NAMALWA (cell line): ENCODE results near the gene NNT.
A peak's percentile ranks its signal among the peaks of the same experiment; 100 is the strongest.
"Not testable (repeated sequence)": the region's sequence is repeated elsewhere in the genome, so short reads cannot be mapped to it uniquely, and the experiment has no call there.

ENCODE experiments used
- DNase-seq: peaks from one replicate; pipeline ENCODE4 v3.0.0-alpha.2; 2015; ENCODE audit warnings: low spot score

Gene NNT

DNA sequence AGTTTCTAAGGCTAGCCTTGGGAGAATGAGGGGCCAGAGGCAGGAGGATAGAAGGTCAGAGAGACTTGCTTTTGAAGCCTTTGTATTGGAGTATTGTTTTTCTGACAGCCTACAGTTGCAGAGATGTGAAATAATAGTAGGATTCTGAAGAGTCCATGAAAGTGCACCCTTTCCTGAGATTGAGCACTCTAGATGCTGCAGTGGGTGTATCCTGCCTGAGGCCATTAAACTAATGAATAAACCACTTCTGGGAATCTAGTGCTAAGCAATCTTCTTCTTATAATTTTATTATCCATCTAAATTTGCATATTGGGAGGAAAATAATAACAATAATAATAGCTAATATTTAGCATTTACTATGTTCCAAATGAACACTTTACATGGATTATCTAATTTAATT lies 19.3 kb upstream of the NNT start:
- DNase-seq = no peak

DNA sequence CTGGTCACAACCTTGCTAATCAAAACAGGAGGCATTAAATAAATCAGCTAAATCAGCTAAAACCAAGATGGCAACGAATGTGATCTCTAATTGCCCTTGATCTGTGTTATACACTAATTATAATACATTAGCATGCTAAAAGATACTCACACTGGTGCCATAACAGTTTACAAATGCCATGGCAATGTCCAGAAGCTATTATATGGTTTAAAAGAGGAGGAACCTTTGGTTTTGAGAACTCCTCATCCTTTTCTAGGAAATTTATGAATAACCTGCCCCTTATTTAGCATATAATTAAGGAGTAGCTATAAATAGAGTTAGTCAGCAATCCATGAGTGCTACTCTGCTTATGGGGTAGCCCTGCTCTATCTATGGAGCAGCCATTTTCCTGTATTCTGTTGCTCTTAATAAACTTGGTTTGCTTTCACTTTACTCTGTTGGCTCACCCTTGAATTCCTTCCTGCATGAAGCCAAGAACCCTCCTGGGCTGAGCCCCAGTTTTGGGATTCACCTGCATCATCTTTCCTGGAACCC lies 18.7 kb upstream of the NNT start:
- DNase-seq = no peak

DNA sequence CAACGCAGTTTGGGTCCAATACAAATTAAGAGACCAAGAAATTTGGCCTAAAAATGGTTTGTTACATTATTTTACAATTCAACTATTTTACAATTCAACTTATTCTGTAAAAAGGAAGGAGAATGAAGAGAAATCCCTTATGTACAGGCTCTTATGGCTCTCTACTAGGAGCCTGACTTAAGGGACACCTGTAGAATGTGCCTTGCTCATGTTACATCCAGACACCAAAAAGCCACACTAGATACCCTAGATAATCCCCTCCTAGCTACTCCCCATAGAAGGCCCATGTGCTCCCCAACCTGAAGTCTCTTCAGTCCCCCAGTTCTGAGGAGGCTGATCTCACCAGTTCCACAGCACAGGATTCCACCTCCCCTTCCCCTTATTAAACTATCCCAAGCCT lies 14.1 kb upstream of the NNT start:
- DNase-seq = no peak

DNA sequence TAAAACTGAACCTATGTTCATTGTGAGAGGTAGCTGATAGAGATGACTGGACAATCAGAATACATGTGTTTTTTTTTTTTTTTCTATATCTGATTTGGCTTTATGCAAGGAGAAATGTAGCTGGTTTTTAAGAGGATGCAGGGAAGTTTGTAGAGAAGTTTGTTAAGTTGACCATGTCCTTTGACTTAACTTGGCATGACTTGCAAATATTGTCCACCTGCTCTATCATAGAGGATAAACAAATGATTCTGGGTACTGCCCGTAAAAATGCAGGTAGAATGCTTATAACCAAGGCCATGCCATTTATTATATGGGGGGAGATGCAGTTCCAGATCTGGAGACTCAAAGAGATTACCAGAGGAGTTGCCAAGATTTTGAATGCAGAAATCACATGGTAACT lies 13.7 kb upstream of the NNT start:
- no peak for DNase-seq

DNA sequence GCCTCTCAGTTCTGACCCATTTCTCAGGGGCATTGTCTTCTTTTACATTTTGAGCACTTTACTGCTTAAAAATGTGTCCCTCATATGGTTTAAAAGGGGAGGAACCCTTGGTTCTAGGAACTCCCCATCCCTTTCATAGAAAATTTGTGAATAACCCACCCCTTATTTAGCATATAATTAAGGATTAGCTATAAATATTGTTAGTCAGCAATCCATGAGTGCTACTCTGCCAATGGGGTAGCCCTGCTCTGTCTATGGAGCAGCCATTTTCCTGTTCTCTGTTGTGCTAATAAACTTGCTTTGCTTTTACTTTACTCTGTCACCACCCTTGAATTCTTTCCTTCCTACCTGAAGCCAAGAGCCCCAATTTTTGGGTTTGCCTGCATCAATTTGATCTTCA lies 12.3 kb upstream of the NNT start:
- DNase-seq = no peak

DNA sequence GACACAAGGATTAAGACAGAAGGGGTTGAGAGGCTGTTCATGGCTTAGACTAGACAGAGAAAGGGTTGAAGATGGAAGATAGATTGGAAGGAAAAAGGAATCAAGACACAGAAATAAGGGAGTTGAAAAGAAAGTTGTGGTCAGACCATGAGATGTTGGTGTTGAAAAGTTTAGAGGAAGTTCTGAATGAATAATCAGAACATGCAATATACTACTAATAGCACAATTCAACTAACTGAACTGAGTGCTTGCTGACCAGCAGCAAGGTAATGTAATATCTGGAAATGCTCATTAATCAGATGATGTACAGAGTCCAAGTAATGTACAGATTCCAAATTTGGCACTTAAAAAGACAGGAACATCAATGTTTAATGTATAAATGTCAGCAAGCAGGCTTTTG lies 10.6 kb upstream of the NNT start:
- no peak for DNase-seq

DNA sequence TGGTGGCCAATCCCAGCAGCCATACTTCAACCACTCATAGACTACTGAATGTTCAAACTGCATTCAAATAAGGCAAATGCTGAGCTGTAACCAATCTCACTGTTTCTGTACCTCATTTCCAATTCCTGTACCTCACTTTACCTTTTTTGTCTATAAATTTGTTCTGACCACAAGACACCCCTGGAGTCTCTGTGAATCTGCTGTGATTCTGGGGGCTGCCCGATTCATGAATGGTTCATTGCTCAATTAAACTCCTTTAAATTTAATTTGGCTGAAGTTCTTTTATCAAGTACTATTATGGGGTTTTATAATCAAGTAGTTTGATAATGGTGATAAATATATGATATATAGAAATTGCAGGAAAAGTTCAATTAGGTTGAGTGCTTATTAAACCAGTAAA lies 4.1 kb upstream of the NNT start:
- DNase-seq = not testable (repeated sequence)

DNA sequence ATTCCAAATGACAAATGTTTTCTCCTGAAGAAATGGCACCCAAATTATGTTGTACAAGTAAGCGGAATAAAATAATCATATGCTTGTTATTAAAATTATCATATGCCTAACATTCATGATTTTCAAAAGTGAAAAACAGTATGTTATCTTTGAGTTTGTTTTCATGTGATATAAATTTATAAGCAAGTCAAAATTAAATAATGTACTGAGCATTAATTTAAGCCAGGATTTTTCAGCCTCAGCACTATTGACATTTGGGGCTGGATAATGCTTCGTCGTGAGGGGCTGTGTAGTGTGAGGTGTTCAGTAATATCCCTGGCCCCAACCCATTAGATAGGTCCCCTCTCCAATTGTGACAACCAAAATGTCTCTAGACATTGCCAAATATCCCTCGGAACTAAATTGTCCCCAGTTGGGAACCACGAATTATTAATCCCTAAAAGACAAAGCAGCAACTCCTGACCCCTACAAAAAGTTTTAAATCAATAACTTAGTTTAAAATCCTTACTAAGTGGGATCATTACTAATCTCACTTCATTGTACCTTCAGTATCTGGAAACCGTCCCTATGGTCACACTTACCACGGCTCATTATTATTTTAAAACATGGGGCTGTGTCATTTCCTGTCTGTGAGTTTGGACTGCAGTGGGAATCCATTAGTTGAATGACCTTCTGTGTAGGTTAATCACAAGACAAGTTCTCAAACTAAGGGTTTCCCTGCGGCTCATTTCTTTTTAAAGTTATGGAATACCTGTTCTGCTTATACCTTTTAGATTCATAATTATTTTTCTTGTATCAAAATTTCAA lies 1.3 kb upstream of the NNT start:
- peak; percentile 68 for DNase-seq

DNA sequence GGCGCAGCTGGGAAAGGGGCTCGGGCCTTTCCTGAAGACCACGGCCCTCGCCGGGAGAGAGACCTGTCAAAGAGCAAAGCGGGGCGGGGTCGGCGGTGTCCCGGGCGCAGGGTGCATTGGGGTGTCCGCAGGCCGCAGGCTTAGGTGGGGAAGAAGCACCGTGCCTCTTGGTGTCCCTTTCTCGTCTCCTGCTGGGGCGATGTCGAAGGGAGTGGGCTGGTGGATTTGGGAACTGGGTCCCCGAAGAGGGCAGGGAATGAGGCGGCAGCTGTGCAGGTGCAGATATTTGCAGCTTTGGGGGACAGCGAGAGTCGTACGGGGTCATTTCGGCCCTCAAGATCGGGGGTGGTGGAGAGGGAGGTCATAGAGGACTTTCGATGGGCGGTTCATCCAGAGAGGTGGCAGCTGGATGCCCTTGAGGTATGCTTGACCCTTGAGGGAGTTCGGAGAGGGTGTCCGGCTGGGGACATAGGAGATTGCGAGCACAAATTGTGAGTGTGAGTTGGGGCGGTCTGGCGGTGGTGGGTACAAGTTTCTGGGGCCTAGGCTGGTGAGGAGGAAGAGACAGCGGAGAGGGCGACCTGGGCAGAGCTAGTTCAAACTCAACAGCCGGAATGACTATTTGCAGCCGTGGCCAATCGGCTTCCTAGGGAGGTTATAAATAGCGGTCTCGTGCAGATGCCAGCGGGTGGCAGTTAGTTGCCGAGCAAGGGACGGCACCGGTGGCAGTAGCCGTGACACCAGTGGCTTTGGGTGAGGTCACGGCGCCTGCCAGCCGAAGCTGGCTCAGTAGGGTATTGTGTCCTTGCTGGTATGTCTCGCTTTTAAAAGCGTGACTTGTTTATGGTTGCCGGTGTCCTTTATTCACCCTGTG lies 601 bp downstream of the NNT start:
- DNase-seq = peak; percentile 77

DNA sequence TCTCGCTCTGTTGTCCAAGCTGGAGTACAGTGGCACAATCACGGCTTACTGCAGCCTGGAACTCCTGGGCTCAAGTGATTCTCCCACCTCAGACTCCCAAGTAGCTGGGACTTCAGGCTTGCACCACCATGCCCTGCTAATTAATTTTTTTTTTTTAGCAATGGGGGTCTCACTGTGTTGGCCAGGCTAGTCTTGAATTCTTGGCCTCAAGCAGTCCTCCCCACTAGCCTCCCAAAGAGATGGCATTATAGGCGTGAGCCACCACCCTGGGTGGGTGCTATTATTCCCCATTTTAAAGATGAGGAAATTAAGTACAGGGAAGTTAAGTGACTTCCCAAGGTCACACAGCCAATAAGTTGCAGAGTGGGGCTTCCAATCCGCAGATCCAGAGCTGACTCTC lies 1.7 kb downstream of the NNT start:
- DNase-seq = no peak

DNA sequence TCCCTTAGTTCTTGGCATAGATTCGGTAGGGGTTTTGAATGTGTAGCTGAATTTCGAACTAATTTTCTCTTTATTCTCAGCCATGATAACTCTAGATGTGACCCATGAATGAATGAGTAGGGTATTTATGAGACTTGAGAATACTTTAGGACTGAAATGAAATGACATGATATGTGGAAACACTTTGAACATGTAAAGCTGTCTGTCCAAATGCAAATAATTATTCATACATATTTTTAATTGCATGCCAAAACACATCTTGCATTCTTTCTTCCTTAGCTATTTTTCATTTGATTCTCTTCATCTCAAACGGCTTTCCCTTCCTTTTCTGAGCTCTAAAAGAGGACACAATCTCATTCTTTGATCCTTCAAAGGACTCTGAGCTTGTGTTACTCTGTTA lies 3.4 kb downstream of the NNT start:
- no peak for DNase-seq

DNA sequence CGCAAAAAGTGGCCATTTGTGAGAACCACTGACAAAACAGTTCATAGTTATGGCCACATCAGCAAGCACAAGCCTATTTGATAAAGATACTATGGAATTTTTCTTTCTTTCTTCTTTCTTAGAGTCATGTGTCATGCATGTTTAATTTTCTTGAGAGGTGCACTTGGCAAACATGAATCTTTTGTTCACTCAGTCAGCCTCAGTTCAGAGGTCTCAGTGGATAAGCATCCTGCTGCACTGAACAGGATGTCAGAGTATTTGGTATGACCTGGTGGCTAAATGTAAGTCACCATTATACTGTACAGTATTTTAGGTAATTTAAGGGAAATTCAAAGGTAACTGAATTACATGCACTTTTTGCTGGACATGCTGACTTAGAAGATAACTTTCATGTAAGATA lies 5.4 kb downstream of the NNT start:
- no peak for DNase-seq

DNA sequence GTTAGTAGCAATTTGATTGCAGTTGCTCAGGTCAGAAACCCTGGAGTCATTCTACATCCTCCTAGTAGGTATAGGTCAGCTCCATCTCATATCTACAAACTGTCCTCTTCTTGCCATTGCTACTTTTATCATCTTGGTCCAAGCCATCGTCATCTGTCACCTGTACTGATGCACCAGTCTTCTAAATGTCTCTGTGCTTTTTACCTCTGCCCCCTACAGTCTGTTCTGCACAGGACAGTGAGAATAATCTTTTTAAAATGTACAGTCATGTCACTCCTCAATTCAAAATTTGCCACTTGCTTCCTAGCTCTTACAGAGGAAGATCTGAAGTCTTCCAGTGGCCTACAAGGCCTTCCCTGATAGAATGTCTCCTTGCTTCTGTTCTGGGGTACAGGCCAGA lies 6.8 kb downstream of the NNT start:
- peak; percentile 56 for DNase-seq

DNA sequence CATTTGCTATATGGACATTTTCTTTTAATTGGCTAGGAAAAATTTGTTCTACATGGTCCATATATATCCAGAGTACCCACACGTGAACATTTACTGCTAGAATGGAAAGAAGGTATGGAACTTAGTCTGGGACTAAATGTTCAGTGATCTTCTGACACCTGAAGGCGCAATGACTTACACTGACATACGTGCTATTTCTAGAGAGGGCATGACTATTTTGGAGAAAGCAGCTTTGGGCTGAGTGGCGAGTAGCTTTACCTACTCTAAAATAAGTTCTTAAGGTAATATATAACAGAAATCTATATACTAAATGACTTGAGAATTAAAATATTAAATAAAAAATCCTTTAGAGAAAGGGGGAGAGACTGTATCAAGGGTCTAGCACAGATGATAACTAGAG lies 10.4 kb downstream of the NNT start:
- DNase-seq = no peak

DNA sequence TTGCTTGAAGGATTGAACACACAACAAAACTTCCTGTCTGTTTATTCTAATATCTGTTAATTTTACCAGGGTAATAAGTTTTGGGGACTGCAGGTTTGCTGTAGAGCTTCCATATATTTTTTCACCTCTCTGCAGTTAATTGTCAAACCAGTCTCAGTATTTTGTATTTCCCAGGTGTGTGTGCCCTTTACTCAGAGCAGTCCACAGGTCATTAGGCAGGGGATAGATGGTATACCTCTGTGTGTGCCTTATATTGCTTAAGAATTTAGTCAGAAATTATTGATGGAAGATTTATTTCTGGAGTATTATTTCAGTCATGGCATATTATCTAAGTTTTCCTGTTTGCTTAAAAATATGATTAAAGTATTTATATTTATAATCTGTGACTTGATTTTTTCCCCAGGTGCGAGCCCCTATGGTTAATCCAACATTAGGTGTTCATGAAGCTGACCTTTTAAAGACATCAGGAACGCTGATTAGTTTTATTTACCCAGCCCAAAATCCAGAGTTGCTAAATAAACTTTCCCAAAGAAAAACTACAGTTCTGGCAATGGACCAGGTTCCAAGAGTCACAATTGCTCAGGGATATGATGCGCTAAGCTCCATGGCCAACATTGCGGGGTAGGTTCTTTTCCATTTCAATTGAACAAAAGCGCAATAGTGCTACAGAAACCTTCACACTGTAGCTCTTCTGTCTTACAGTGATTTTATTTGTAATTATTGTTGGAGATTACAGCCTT lies 12.6 kb downstream of the NNT start:
- no peak for DNase-seq

DNA sequence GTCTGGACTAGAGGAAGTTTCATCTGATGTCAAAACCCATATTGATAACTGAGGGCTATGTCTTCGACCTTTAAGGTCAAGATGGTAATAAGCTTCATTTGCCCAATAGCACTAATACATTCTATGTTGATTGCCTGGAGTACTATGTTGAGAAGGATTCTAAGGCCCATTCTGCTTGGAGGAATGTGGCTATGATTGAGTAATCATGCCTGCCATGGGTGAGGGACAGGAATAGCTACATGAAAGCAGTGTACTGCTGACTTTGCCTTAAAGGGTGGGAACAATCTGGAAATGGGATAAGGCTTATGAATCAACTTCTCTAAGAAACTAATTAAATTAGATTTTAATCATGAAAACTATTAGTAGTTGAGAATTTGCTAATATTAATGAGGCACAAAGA lies 13.6 kb downstream of the NNT start:
- no peak for DNase-seq

DNA sequence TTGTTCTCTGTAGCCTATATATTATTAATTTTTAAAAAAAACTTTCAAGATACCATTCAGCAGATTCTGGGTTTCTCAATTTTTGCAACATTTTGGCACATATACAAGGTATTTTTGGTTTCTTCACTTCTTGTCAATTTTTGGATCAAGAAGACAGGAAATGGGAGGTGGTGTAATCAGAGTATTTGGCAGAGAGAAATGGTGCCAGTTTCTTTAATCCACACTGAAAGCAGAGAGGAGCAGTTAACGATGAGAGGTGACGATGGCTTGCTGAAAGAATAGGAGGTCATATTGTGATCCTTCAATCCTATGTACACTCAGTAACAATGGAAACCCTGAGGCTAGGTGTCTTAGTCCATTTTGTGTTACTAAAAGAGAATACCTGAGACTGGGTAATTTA lies 16.4 kb downstream of the NNT start:
- no peak for DNase-seq

DNA sequence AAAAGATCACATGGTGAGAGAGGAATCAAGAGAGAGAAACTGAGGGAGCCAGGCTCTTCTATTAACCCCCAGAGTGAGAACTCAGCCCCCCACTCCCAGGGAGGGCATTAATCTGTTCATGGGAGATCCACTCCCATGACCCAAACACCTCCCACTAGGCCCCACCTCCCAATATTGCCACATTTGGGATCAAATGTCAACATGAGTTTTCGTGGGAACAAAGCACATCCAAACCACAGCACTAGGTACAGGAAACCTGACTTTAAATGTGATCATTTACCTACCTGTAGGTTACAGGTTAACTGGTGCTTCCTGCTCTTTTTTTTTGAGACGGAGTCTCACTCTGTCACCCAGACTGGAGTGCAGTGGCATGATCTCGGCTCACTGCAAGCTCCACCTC lies 16.9 kb downstream of the NNT start:
- DNase-seq = no peak

DNA sequence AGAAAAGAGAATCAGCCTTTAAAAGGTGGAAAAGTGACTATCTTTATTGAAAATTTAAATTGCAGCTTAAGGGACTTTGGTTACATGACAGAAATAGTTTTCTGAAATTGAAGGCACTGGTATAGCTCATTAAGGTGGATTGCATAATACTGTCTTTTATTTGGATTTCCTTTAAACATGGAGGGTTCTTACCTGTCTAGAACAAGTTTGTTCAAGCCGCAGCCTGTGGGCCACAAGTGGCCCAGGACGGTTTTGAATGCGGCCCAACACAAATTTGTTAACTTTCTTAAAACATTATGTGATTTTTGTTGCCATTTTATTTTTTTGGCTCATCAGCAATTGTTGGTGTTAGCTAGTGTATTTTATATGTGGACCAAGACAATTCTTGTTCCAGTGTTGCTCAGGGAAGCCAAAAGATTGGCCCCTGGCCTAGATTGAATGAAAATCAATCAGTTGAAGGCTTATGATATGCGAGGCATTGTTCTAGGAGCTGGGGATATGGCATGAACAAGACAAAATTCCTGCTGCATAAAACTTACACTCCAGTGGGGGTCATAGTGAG lies 18.0 kb downstream of the NNT start:
- no peak for DNase-seq

DNA sequence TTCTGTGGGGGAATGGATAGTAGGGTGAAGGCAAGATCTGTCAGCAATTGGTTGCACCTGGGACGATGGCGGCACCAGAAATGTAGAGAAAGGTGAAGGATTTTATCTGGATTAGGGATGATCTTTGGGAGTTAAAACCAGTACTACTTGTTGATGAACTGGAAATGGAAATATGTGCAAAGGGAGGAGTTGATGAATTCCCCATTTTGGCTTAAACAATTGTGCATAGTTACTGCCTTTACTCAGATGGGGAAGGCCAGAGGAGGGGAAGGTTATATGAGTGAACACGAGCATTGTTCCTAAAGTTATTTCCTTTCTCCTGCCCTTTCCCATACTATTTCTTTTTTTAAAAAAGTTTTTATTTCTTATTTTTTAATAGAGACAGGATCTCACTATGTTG lies 19.1 kb downstream of the NNT start:
- no peak for DNase-seq

DNA sequence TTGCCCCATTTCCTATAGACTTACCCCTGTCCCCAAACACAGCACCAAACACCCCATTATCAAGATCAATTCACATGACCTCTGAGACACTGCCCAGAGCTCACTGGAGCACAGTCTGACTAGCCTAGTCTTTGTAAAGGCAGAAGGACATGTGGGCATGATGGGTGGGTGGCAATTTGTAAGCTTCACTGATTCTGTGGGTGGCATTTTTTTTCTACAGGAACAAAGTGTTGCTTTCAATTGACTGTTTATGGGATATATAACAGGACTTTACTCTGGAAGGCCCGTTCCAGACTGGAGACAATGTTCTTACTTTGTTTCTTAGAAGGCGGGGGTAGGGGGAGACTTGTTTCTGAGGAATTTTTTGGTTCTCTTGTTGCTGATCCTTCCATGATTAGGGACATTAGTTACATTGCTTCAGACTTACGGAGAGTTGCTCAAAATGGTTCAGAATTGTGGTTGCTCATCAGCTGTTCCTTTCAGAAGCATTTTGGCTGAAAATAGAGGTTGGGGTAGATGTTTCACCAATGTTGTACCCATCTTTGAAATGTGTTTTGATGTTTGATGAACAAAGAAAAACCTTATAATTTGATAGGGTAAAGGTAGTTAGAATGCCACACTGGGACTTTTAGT lies 20.2 kb downstream of the NNT start:
- no peak for DNase-seq

DNA sequence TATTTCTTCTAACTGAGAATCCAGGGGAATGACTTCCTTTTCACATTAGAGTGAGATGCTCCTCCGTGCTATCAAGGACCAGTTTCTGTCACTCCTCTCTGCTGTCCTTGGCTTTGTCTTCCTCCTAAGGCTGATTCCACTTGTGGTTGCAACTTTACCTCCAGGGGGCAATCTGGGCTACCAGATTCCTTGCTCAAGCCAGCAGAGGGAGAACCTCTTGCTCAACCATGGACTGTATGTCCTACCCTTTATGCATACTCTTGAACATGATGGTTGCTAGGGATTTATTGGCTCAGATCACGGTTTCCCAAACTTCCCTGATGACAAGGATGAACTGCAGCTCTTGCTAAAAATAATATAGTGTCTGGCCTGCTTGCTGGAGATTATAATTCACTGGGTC lies 24.0 kb downstream of the NNT start:
- DNase-seq = peak; percentile 76
